Calu3 (cell line): ENCODE results near the gene ANP32B. TPM values are rescaled to one million over a fixed set of nuclear protein-coding genes. Genes with fewer than 3 reads are reported as not detected.
"Not testable (repeated sequence)": the region's sequence is repeated elsewhere in the genome, so short reads cannot be mapped to it uniquely, and the experiment has no call there.

ENCODE experiments used
- BruUV-seq: library from RNA; stranded (reverse); fragments of 400-500 nt; replicated peaks from 2 replicates; lab custom pipeline; 2021; lab: Mats Ljungman, UMichigan
- CTCF ChIA-PET: fragments of 300-600 bp; sonication (Branson Sonifier 250); formaldehyde crosslinking; loops from one replicate; lab custom pipeline; 2022; ENCODE audit warnings: antibody characterized with exemption; lab: Charles Lee
- DNase-seq: peaks from one replicate; pipeline ENCODE4 v3.0.0; 2022
- H3K27ac Mint-ChIP-seq: one replicate; pipeline ENCODE4 v1.8.0; 2022; ENCODE audit warnings: mixed read lengths; ENCODE audit not compliant: unreplicated experiment
- H3K27me3 Mint-ChIP-seq: one replicate; pipeline ENCODE4 v1.8.0; 2022; ENCODE audit warnings: mixed read lengths; ENCODE audit not compliant: unreplicated experiment
- H3K36me3 Mint-ChIP-seq: one replicate; pipeline ENCODE4 v1.8.0; 2022; ENCODE audit warnings: mild to moderate bottlenecking, moderate library complexity, mixed read lengths; ENCODE audit not compliant: insufficient read depth, unreplicated experiment
- H3K4me1 Mint-ChIP-seq: one replicate; pipeline ENCODE4 v1.8.0; 2022; ENCODE audit warnings: mild to moderate bottlenecking, low read depth, mixed read lengths; ENCODE audit not compliant: unreplicated experiment
- H3K4me3 Mint-ChIP-seq: one replicate; pipeline ENCODE4 v1.8.0; 2022; ENCODE audit warnings: mild to moderate bottlenecking, low read depth, moderate library complexity, mixed read lengths; ENCODE audit not compliant: unreplicated experiment
- H3K9me3 Mint-ChIP-seq: one replicate; pipeline ENCODE4 v1.8.0; 2022; ENCODE audit warnings: low read depth, mixed read lengths; ENCODE audit not compliant: unreplicated experiment
- CTCF ChIP-seq: fragments of 200-600 bp; IDR thresholded peaks from one replicate; pipeline ENCODE4 v1.8.0; 2022; ENCODE audit warnings: antibody characterized with exemption; ENCODE audit not compliant: unreplicated experiment
- intact Hi-C: fragments of 100-400 bp; cut with micrococcal nuclease; formaldehyde crosslinking; loops from one replicate; pipeline ENCODE4 v1.10.0; 2022; ENCODE audit not compliant: unreplicated experiment
- total RNA-seq: library from RNA; stranded (reverse); gene quantifications from 2 replicates; pipeline ENCODE4 v1.2.3, GENCODE V29; 2022

The ANP32B gene
- total RNA-seq, 1 experiment from 2014 or later = 135 TPM

GRCh38 chr9:97991818-97992217 lies 8.7 kb downstream of the ANP32B start:
- CTCF ChIA-PET = no interaction called here
- no TSS peak for BruUV-seq
- no peaks in the 10 kb centered on the region for H3K9me3 Mint-ChIP-seq
- intact Hi-C loops = no loop called here
- no peak overlapping the region for H3K4me3 Mint-ChIP-seq
- no peak for TF ChIP-seq CTCF
- peaks cover 25% of the 10 kb centered on the region for H3K36me3 Mint-ChIP-seq
- H3K27me3 Mint-ChIP-seq = no peaks in the 10 kb centered on the region
- H3K4me1 Mint-ChIP-seq = peaks cover 30% of the 10 kb centered on the region
- DNase-seq = no peak
- no peak overlapping the region for H3K27ac Mint-ChIP-seq

GRCh38 chr9:97992219-97992618 lies 9.1 kb downstream of the ANP32B start:
- no peak for TF ChIP-seq CTCF
- Mint-ChIP-seq H3K36me3 (peaks cover 25% of the 10 kb centered on the region), H3K27ac (no peak overlapping the region), H3K4me3 (no peak overlapping the region), H3K27me3 (no peaks in the 10 kb centered on the region), H3K9me3 (no peaks in the 10 kb centered on the region), H3K4me1 (peaks cover 30% of the 10 kb centered on the region)
- no TSS peak for BruUV-seq
- CTCF ChIA-PET = no interaction called here
- DNase-seq = no peak
- intact Hi-C loops = no loop called here

- CTCF ChIA-PET = no interaction called here
- Mint-ChIP-seq H3K36me3 (peaks cover 25% of the 10 kb centered on the region), H3K4me3 (no peak overlapping the region), H3K4me1 (peaks cover 30% of the 10 kb centered on the region), H3K9me3 (no peaks in the 10 kb centered on the region), H3K27ac (no peak overlapping the region), H3K27me3 (no peaks in the 10 kb centered on the region)
- TF ChIP-seq CTCF = no peak
- intact Hi-C loops = no loop called here
- BruUV-seq = no TSS peak
- DNase-seq = no peak
Observed at GRCh38 chr9:97993000-97993399, 9.9 kb downstream of the ANP32B start.

DNA sequence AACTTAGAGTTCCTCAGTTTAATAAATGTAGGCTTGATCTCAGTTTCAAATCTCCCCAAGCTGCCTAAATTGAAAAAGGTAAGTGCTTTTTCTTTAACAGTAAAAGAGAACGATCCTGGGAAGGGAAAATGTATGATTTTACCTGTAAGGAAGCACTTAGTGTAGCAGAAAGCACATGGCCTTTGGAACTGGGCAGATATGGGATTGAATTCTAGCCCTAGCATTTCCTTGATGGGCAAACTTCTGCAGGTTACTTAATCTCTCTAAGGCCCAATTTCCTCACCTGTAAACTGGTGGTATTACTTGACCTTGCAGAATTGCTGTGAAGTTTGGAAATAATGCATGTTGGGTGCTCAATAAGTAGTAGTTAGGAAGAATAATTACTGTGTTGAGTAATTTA lies 11.6 kb downstream of the ANP32B start:
- TF ChIP-seq CTCF = no peak
- no peak for DNase-seq
- no peaks in the 10 kb centered on the region for H3K27me3 Mint-ChIP-seq
- intact Hi-C loops = no loop called here
- H3K4me3 Mint-ChIP-seq = no peak overlapping the region
- CTCF ChIA-PET = interaction anchor here (1.0 kb wide), 1 partner anchor 9 kb away, joined by 6 read pairs; no protein-coding TSS in a partner anchor
- H3K9me3 Mint-ChIP-seq = no peaks in the 10 kb centered on the region
- H3K27ac Mint-ChIP-seq = no peak overlapping the region
- peaks cover 20% of the 10 kb centered on the region for H3K4me1 Mint-ChIP-seq
- peaks cover 30% of the 10 kb centered on the region for H3K36me3 Mint-ChIP-seq
- no TSS peak for BruUV-seq

- CTCF ChIA-PET = interaction anchor here (0.6 kb wide), 1 partner anchor 24 kb away, joined by 3 read pairs; no protein-coding TSS in a partner anchor
- BruUV-seq, H3K4me1 Mint-ChIP-seq, H3K9me3 Mint-ChIP-seq, DNase-seq, intact Hi-C loops, H3K27ac Mint-ChIP-seq, H3K4me3 Mint-ChIP-seq, H3K27me3 Mint-ChIP-seq: not testable (repeated sequence)
- H3K36me3 Mint-ChIP-seq = peaks cover 31% of the 10 kb centered on the region
Observed at GRCh38 chr9:97996676-97997075, 13.5 kb downstream of the ANP32B start.
